HEK293T (cell line): Measurements from ENCODE around the gene SIK3.

ENCODE experiments used
- CTCF ChIA-PET: fragments of 350-600 bp; formaldehyde crosslinking; extraction: SDS; loops from one replicate; lab custom pipeline; 2021; ENCODE audit warnings: antibody characterized with exemption, inconsistent platforms; lab: Yijun Ruan, JAX
- POLR2A ChIA-PET: fragments of 350-600 bp; formaldehyde crosslinking; extraction: SDS; loops from one replicate; lab custom pipeline; 2020; ENCODE audit warnings: antibody characterized with exemption, inconsistent platforms; lab: Yijun Ruan, JAX
- DNase-seq: peaks from one replicate; pipeline ENCODE4 v3.0.0; 2012; ENCODE audit warnings: mixed read lengths; ENCODE audit errors: extremely low spot score
- ARNT ChIP-seq: fragments of 450-650 bp; IDR thresholded peaks from 2 replicates; pipeline ENCODE4 v1.6.1; 2017; ENCODE audit warnings: mild to moderate bottlenecking
- BHLHE40 ChIP-seq: fragments of 450-650 bp; IDR thresholded peaks from 2 replicates; pipeline ENCODE4 v1.6.1; 2016; ENCODE audit warnings: mild to moderate bottlenecking, moderate library complexity, borderline replicate concordance
- CTBP1 ChIP-seq: fragments of 450-650 bp; IDR thresholded peaks from 2 replicates; pipeline ENCODE4 v1.6.1; 2016; ENCODE audit warnings: borderline replicate concordance
- ELF4 ChIP-seq: fragments of 450-650 bp; IDR thresholded peaks from 2 replicates; pipeline ENCODE4 v1.6.1; 2017; ENCODE audit warnings: antibody characterized with exemption
- FOXA1 ChIP-seq: fragments of 450-650 bp; IDR thresholded peaks from 2 replicates; pipeline ENCODE4 v1.6.1; 2016; ENCODE audit warnings: mild to moderate bottlenecking
- FOXK2 ChIP-seq: fragments of 450-650 bp; IDR thresholded peaks from 2 replicates; pipeline ENCODE4 v1.6.1; 2016; ENCODE audit warnings: mild to moderate bottlenecking
- FOXM1 ChIP-seq: fragments of 450-650 bp; IDR thresholded peaks from 2 replicates; pipeline ENCODE4 v1.6.1; 2017; ENCODE audit warnings: mild to moderate bottlenecking, borderline replicate concordance
- HDGF ChIP-seq: fragments of 450-650 bp; IDR thresholded peaks from 2 replicates; pipeline ENCODE4 v1.6.1; 2017; ENCODE audit warnings: antibody characterized with exemption, borderline replicate concordance
- L3MBTL2 ChIP-seq: fragments of 450-650 bp; conservative IDR thresholded peaks from 2 replicates; pipeline ENCODE4 v1.6.1; 2016; ENCODE audit warnings: mild to moderate bottlenecking
- LEF1 ChIP-seq: fragments of 450-650 bp; IDR thresholded peaks from 2 replicates; pipeline ENCODE4 v1.6.1; 2017; ENCODE audit warnings: mild to moderate bottlenecking, borderline replicate concordance
- NFRKB ChIP-seq: fragments of 450-650 bp; IDR thresholded peaks from 2 replicates; pipeline ENCODE4 v1.6.1; 2016; ENCODE audit warnings: mild to moderate bottlenecking, moderate library complexity
- PKNOX1 ChIP-seq: fragments of 450-650 bp; IDR thresholded peaks from 2 replicates; pipeline ENCODE4 v1.6.1; 2016
- SP1 ChIP-seq: fragments of 450-650 bp; IDR thresholded peaks from 2 replicates; pipeline ENCODE4 v1.6.1; 2017
- SUZ12 ChIP-seq: fragments of 450-650 bp; IDR thresholded peaks from 2 replicates; pipeline ENCODE4 v1.6.1; 2016; ENCODE audit warnings: mild to moderate bottlenecking
- TARDBP ChIP-seq: fragments of 450-650 bp; IDR thresholded peaks from 2 replicates; pipeline ENCODE4 v1.6.1; 2016
- ZNF384 ChIP-seq: fragments of 450-650 bp; IDR thresholded peaks from 2 replicates; pipeline ENCODE4 v1.6.1; 2016

SIK3 gene

GRCh38 chr11:116980136-116980793 is 118.0 kb downstream of the SIK3 start:
- TF ChIP-seq CTBP1, result no peak
- TF ChIP-seq L3MBTL2, result no peak
- no peak for TF ChIP-seq LEF1
- DNase-seq, result no peak
- POLR2A ChIA-PET, result no interaction called here
- CTCF ChIA-PET, result interaction anchor here (0.6 kb wide), 1 partner anchor 119 kb away, joined by 3 read pairs; no protein-coding TSS in a partner anchor

- DNase-seq, result no peak
- ChIA-PET CTCF (no interaction called here), POLR2A (no interaction called here)
- TF ChIP-seq ARNT, result no peak
These were observed 121.2 kb downstream of the SIK3 start for GRCh38 chr11:116976941-116977570.

- ChIA-PET CTCF (no interaction called here), POLR2A (no interaction called here)
- TF ChIP-seq CTBP1 (no peak), ARNT (no peak), ZNF384 (no peak), FOXM1 (no peak), TARDBP (no peak), BHLHE40 (no peak), HDGF (no peak), L3MBTL2 (no peak), NFRKB (no peak)
- DNase-seq, result no peak
These were observed 122.6 kb downstream of the SIK3 start for GRCh38 chr11:116975661-116976060.

GRCh38 chr11:116973270-116973669 is 125.0 kb downstream of the SIK3 start:
- ChIA-PET CTCF (interaction anchor here (0.6 kb wide), 1 partner anchor 13 kb away, joined by 5 read pairs; no protein-coding TSS in a partner anchor), POLR2A (interaction anchor here (0.7 kb wide), 1 partner anchor 409 kb away, joined by 3 read pairs; no protein-coding TSS in a partner anchor)
- no peak for DNase-seq
- TF ChIP-seq TARDBP (no peak), FOXM1 (no peak), NFRKB (no peak), ELF4 (no peak)

GRCh38 chr11:116972691-116973090 is 125.5 kb downstream of the SIK3 start:
- TF ChIP-seq ELF4 (no peak), BHLHE40 (no peak), FOXM1 (no peak), NFRKB (no peak), FOXA1 (no peak), ARNT (no peak), PKNOX1 (no peak), LEF1 (no peak), FOXK2 (no peak), L3MBTL2 (no peak), HDGF (no peak), ZNF384 (no peak), SP1 (no peak), TARDBP (no peak), CTBP1 (no peak), SUZ12 (no peak)
- POLR2A ChIA-PET, result interaction anchor here (0.7 kb wide), 1 partner anchor 409 kb away, joined by 3 read pairs; no protein-coding TSS in a partner anchor
- CTCF ChIA-PET, result no interaction called here
- peak; percentile 13 for DNase-seq

GRCh38 chr11:116970485-116971292 is 127.5 kb downstream of the SIK3 start:
- no peak for TF ChIP-seq ARNT
- TF ChIP-seq BHLHE40, result no peak
- no peak for TF ChIP-seq TARDBP
- TF ChIP-seq ZNF384, result no peak
- TF ChIP-seq PKNOX1, result no peak
- TF ChIP-seq L3MBTL2, result no peak
- no peak for TF ChIP-seq HDGF
- TF ChIP-seq FOXK2, result no peak
- no peak for TF ChIP-seq NFRKB
- TF ChIP-seq LEF1, result no peak
- no peak for TF ChIP-seq SUZ12
- TF ChIP-seq ELF4, result no peak
- no peak for TF ChIP-seq CTBP1
- no peak for TF ChIP-seq SP1
- no peak for TF ChIP-seq FOXM1
- ChIA-PET CTCF (no interaction called here), POLR2A (no interaction called here)
- DNase-seq, result no peak

- ChIA-PET CTCF (interaction anchor here (0.7 kb wide), 1 partner anchor 43 kb away, joined by 4 read pairs; no protein-coding TSS in a partner anchor), POLR2A (no interaction called here)
- TF ChIP-seq FOXA1, result no peak
- no peak for TF ChIP-seq NFRKB
- TF ChIP-seq ELF4, result no peak
- no peak for TF ChIP-seq BHLHE40
- no peak for TF ChIP-seq LEF1
- TF ChIP-seq FOXM1, result no peak
- no peak for TF ChIP-seq PKNOX1
- no peak for TF ChIP-seq ARNT
- TF ChIP-seq SUZ12, result no peak
- TF ChIP-seq FOXK2, result no peak
- TF ChIP-seq L3MBTL2, result no peak
- no peak for TF ChIP-seq TARDBP
- TF ChIP-seq CTBP1, result no peak
- no peak for DNase-seq
These were observed 128.5 kb downstream of the SIK3 start for GRCh38 chr11:116969694-116970093.
